ENCODE results near the gene ARMC2.

ARMC2 gene

GRCh38 chr6:108844135-108844534 lies 4.1 kb upstream of the ARMC2 start:
- Mint-ChIP-seq H3K9me3 (no peaks in the 10 kb centered on the region), H3K4me1 (peaks cover 33% of the 10 kb centered on the region)

GRCh38 chr6:108845145-108845544 lies 3.1 kb upstream of the ARMC2 start:
- TF ChIP-seq CTCF (IDR thresholded peaks at IDR 0.05), result no peak
- Mint-ChIP-seq H3K9me3 (no peaks in the 10 kb centered on the region), H3K27ac (no peak overlapping the region)

More at GRCh38 chr6:108844135-108844534, 4.1 kb upstream of the ARMC2 start:
- H3K4me3 Mint-ChIP-seq, result no peak overlapping the region
- TF ChIP-seq CTCF (IDR thresholded peaks at IDR 0.05), result no peak
- DNase-seq, result no peak
- H3K27ac Mint-ChIP-seq, result no peak overlapping the region
- H3K27me3 Mint-ChIP-seq (ENCODE audit: low read depth, poor library complexity), result peaks cover 7% of the 10 kb centered on the region
- H3K36me3 Mint-ChIP-seq (ENCODE audit: low read depth), result no peaks in the 10 kb centered on the region

GRCh38 chr6:108846101-108846500 lies 2.1 kb upstream of the ARMC2 start:
- H3K4me3 Mint-ChIP-seq, result no peak overlapping the region
- H3K27me3 Mint-ChIP-seq (ENCODE audit: low read depth, poor library complexity), result peaks cover 12% of the 10 kb centered on the region
- no peaks in the 10 kb centered on the region for H3K36me3 Mint-ChIP-seq (ENCODE audit: low read depth)
- no peak overlapping the region for H3K27ac Mint-ChIP-seq
- peaks cover 31% of the 10 kb centered on the region for H3K4me1 Mint-ChIP-seq
- no peaks in the 10 kb centered on the region for H3K9me3 Mint-ChIP-seq
- DNase-seq, result no peak
- TF ChIP-seq CTCF (IDR thresholded peaks at IDR 0.05), result no peak

More at GRCh38 chr6:108845145-108845544, 3.1 kb upstream of the ARMC2 start:
- no peak for DNase-seq
- no peaks in the 10 kb centered on the region for H3K36me3 Mint-ChIP-seq (ENCODE audit: low read depth)
- H3K4me1 Mint-ChIP-seq, result peaks cover 28% of the 10 kb centered on the region
- peaks cover 4% of the 10 kb centered on the region for H3K27me3 Mint-ChIP-seq (ENCODE audit: low read depth, poor library complexity)
- H3K4me3 Mint-ChIP-seq, result no peak overlapping the region

- Mint-ChIP-seq H3K4me3 (no peak overlapping the region), H3K36me3 (ENCODE audit: low read depth) (no peaks in the 10 kb centered on the region), H3K27me3 (ENCODE audit: low read depth, poor library complexity) (peaks cover 15% of the 10 kb centered on the region), H3K9me3 (no peaks in the 10 kb centered on the region), H3K4me1 (peaks cover 26% of the 10 kb centered on the region), H3K27ac (no peak overlapping the region)
- TF ChIP-seq CTCF (IDR thresholded peaks at IDR 0.05), result no peak
- DNase-seq, result no peak
Measured at GRCh38 chr6:108846628-108847027, 1.6 kb upstream of the ARMC2 start.

- Mint-ChIP-seq H3K27ac (no peak overlapping the region), H3K9me3 (no peaks in the 10 kb centered on the region), H3K4me3 (peak overlapping the region; percentile 86), H3K36me3 (ENCODE audit: low read depth) (no peaks in the 10 kb centered on the region), H3K4me1 (peaks cover 24% of the 10 kb centered on the region), H3K27me3 (ENCODE audit: low read depth, poor library complexity) (peaks cover 15% of the 10 kb centered on the region)
- DNase-seq, result no peak
- no peak for TF ChIP-seq CTCF (IDR thresholded peaks at IDR 0.05)
Measured at GRCh38 chr6:108847738-108848115, 495 bp upstream of the ARMC2 start.

GRCh38 chr6:108850669-108851465 lies 2.6 kb downstream of the ARMC2 start:
- peaks cover 19% of the 10 kb centered on the region for H3K36me3 Mint-ChIP-seq (ENCODE audit: low read depth)
- H3K9me3 Mint-ChIP-seq, result peaks cover 5% of the 10 kb centered on the region
- peaks cover 24% of the 10 kb centered on the region for H3K4me1 Mint-ChIP-seq
- peaks cover 11% of the 10 kb centered on the region for H3K27me3 Mint-ChIP-seq (ENCODE audit: low read depth, poor library complexity)
- H3K4me3 Mint-ChIP-seq, result no peak overlapping the region
- no peak for DNase-seq
- H3K27ac Mint-ChIP-seq, result no peak overlapping the region
- TF ChIP-seq CTCF (IDR thresholded peaks at IDR 0.05), result no peak

Data from nephron progenitor cell (in vitro differentiated cells).